Epidermal melanocyte (primary cell): Measurements from ENCODE around the gene B3GNT9.

Experiments used
- DNase-seq: peaks from one replicate; pipeline ENCODE4 v3.0.0; 2011; ENCODE audit warnings: low spot score; ENCODE audit not compliant: insufficient read length

B3GNT9 gene

GRCh38 chr16:67185651-67186134 lies 34.9 kb upstream of the B3GNT9 start:
- DNase-seq, result no peak

- DNase-seq, result peak; percentile 76
These were observed 34.3 kb upstream of the B3GNT9 start for GRCh38 chr16:67184995-67185650.

- DNase-seq, result no peak
These were observed 33.7 kb upstream of the B3GNT9 start for GRCh38 chr16:67184453-67184994.

- DNase-seq, result peak; percentile 100
These were observed 33.0 kb upstream of the B3GNT9 start, which contains the start of gene MATCAP1 for GRCh38 chr16:67183627-67184452. Gene MATCAP1, minus strand, starts transcription at chr16:67183963. Its CDS starts 3,353 bp downstream, at chr16:67180610.

- no peak for DNase-seq
These were observed 32.5 kb upstream of the B3GNT9 start for GRCh38 chr16:67183284-67183626.

GRCh38 chr16:67182288-67182687 lies 31.5 kb upstream of the B3GNT9 start:
- DNase-seq, result no peak

- DNase-seq, result no peak
These were observed 30.5 kb upstream of the B3GNT9 start for GRCh38 chr16:67181346-67181745.

- no peak for DNase-seq
These were observed 29.4 kb upstream of the B3GNT9 start for GRCh38 chr16:67180166-67180565.

- no peak for DNase-seq
These were observed 28.8 kb upstream of the B3GNT9 start for GRCh38 chr16:67179421-67180080.

- DNase-seq, result peak; percentile 78
These were observed 27.2 kb upstream of the B3GNT9 start for GRCh38 chr16:67177743-67178699.

GRCh38 chr16:67176662-67177061 lies 25.9 kb upstream of the B3GNT9 start:
- DNase-seq, result no peak

- no peak for DNase-seq
These were observed 24.0 kb upstream of the B3GNT9 start for GRCh38 chr16:67174706-67175231.

GRCh38 chr16:67173808-67174705 lies 23.3 kb upstream of the B3GNT9 start:
- peak; percentile 96 for DNase-seq

GRCh38 chr16:67173323-67173722 lies 22.5 kb upstream of the B3GNT9 start:
- DNase-seq, result no peak

GRCh38 chr16:67170949-67171649 lies 20.3 kb upstream of the B3GNT9 start:
- no peak for DNase-seq

GRCh38 chr16:67170168-67170948 lies 19.6 kb upstream of the B3GNT9 start, which contains the start of gene NOL3:
Gene NOL3, plus strand, starts transcription at chr16:67170538.
- peak; percentile 92 for DNase-seq

- no peak for DNase-seq
These were observed 18.9 kb upstream of the B3GNT9 start for GRCh38 chr16:67169642-67170167.

GRCh38 chr16:67169011-67169451 lies 18.2 kb upstream of the B3GNT9 start:
- DNase-seq, result no peak
